ENCODE measurements around the gene SCO2. TPM values are rescaled to one million over a fixed set of nuclear protein-coding genes. Genes with fewer than 3 reads are reported as not detected.

The SCO2 gene
- total and polyA plus RNA-seq, 9 of the 15 experiments (the other 6 are each of a cell fraction or from before 2014, with no cell fraction given) = 0.34 to 4.0 (median 1.1) TPM; not detected in 3

DNA sequence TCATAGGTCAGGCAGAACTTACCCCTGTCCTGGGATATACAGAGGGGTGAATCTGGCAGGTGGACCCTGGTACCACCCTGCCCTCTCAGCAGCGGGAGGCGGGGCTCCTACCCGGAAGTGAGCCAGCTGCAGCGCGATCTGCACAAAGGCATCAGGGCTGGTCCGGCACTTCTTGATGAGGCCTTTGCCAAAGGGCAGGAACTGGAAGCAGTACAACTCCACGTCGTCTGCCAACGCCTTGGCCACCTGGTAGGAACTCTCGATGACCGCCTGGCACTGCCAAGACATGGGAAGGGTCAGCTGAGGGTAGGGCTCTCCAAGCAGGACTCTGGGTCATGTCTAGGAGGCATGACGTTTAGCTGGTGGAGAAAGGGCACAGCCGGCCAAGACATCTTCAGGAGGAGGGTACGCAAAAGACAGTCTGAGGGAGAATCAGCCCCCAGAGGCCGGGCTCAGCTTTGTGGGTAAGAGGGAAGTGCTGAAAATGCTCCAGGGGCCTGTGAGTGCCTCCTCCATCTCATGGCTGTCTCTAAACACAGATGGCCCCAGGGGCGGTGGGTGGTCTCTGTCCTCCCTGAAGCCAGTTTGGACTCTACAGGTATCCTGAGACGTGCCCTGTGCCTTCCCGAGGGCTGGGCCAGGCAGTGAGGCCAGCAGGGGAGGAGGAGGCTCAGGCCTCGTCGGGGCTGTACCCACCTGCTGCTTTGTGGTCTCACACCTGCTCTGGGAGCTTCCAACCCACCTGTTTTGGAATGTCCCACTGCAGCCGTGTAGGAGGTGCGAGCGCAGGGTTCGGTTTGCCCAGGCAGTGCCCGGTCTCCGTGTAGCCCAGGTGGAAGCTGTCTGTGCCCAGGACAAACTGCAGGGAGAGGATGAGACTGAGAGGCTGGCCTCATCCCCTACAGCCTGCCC is 46.1 kb upstream of the SCO2 start (continued):
- TF ChIP-seq CHD2 (IDR thresholded peaks at IDR 0.05; ENCODE audit: low read depth, low read length) (no peak), KDM2B (CRISPR knock-in tag; IDR thresholded peaks at IDR 0.05) (no peak), MXD1 (CRISPR knock-in tag; IDR thresholded peaks at IDR 0.05; ENCODE audit: borderline replicate concordance, poor library complexity, severe bottlenecking) (no peak), GABPA (tag; conservative IDR thresholded peaks at IDR 0.05; ENCODE audit: low read depth) (no peak), HES1 (IDR thresholded peaks at IDR 0.05; ENCODE audit: low read depth) (no peak), ZNF444 (CRISPR knock-in tag; IDR thresholded peaks at IDR 0.05) (no peak), E2F3 (CRISPR knock-in tag; IDR thresholded peaks at IDR 0.05) (no peak), CAMTA2 (CRISPR knock-in tag; conservative IDR thresholded peaks at IDR 0.05) (no peak), RBM39 (optimal IDR thresholded peaks at IDR 0.05; ENCODE audit: low read depth, low read length) (no peak), ZNF140 (CRISPR knock-in tag; IDR thresholded peaks at IDR 0.05) (no peak), ZFP1 (CRISPR knock-in tag; IDR thresholded peaks at IDR 0.05) (no peak)
